ENCODE measurements around the gene PUSL1. TPM values are rescaled to one million over a fixed set of nuclear protein-coding genes. Genes with fewer than 3 reads are reported as not detected.
A peak's percentile ranks its signal among the peaks of the same experiment; 100 is the strongest.

The PUSL1 gene
- total and polyA plus RNA-seq, 2 experiments from 2014 or later, result 30.9 to 36.2 TPM

DNA sequence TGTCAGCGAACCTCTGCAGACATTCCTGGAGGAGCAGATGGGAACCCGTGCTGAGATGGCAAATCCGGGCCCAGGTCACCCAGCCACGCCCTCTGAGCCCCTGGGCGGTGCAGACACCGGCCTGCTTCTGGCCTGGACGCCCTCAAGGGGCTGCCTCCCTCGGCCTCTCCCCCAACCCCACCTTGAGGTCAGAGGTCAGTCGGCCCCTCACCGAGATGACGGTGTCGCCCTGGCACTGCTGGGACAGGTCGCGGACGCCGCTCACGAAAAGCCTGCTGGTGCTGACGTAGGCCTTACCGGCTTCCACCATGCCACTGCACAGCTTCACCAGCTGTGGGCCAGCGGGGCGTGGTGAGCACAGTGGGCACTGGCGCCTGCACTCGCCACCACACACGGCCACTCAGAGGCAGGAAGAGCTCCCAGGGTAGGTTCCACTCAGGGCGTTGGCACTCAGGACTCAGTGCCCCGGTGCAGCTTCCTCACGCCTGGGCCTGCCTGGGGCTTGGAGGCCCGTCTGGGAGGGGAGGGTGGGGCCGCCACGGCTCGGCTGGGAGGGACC is 5.4 kb upstream of the PUSL1 start:
- Histone ChIP-seq H3K4me1 (ENCODE audit: insufficient read depth) (peaks cover 22% of the 10 kb centered on the region), H3K4me3 (no peak overlapping the region), H2AFZ (no peak overlapping the region), H3K79me2 (ENCODE audit: insufficient read depth) (peaks cover 45% of the 10 kb centered on the region), H3K36me3 (ENCODE audit: low read depth) (no peaks in the 10 kb centered on the region), H4K20me1 (ENCODE audit: insufficient read depth) (no peaks in the 10 kb centered on the region), H3K9me3 (ENCODE audit: low read depth) (no peaks in the 10 kb centered on the region), H3K27me3 (replicated peaks; ENCODE audit: insufficient read depth) (no peaks in the 10 kb centered on the region), H3K9ac (no peak overlapping the region), H3K4me2 (ENCODE audit: unreplicated experiment) (no peak overlapping the region), H3K9me2 (ENCODE audit: insufficient read depth) (no peaks in the 10 kb centered on the region), H3F3A (ENCODE audit: insufficient read depth) (no peaks in the 10 kb centered on the region), H3K27ac (no peak overlapping the region)
- no peak for DNase-seq
- in situ Hi-C loops (cut with MboI), result no loop called here
- 81 to 87% methylated on average over 23 to 31 of the region's 31 CpGs for WGBS, 2 experiments (ENCODE audit: low coverage in 1 of 2, low lambda C conversion rate in 2 of 2, missing lambda C conversion rate in 2 of 2)
- no peak for TF ChIP-seq EZH2phosphoT487 (IDR thresholded peaks at IDR 0.05; ENCODE audit: insufficient read depth, low read depth)
- no peak for TF ChIP-seq EZH2 (IDR thresholded peaks at IDR 0.05; ENCODE audit: insufficient read depth, poor library complexity, severe bottlenecking)

DNA sequence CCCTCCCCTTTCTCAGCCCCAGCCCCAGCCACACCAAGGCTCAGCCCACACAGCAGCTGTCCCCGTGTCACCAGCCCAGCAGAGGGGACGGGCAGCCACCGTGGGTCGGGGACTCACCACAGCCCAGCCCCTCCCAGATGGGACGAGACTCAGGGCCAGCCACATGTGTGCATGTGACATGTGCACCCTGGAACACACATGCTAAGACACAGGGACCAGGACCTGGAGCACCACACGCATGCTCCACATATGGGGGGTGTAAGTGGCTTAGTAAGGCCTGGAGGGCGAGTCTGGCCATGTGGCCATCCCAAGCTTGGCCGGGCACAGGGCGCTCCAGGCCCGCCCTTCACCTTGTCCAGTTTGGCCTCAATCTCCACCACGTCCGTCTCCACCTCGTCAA is 4.7 kb upstream of the PUSL1 start:
- TF ChIP-seq EZH2phosphoT487 (IDR thresholded peaks at IDR 0.05; ENCODE audit: insufficient read depth, low read depth) (no peak), EZH2 (IDR thresholded peaks at IDR 0.05; ENCODE audit: insufficient read depth, poor library complexity, severe bottlenecking) (no peak)
- Histone ChIP-seq H2AFZ (no peak overlapping the region), H3K27me3 (replicated peaks; ENCODE audit: insufficient read depth) (no peaks in the 10 kb centered on the region), H3K79me2 (ENCODE audit: insufficient read depth) (peaks cover 45% of the 10 kb centered on the region), H3K27ac (no peak overlapping the region), H3K9ac (no peak overlapping the region), H3F3A (ENCODE audit: insufficient read depth) (no peaks in the 10 kb centered on the region), H3K4me2 (ENCODE audit: unreplicated experiment) (no peak overlapping the region), H3K9me3 (ENCODE audit: low read depth) (no peaks in the 10 kb centered on the region), H3K9me2 (ENCODE audit: insufficient read depth) (no peaks in the 10 kb centered on the region), H3K4me1 (ENCODE audit: insufficient read depth) (peaks cover 22% of the 10 kb centered on the region), H3K36me3 (ENCODE audit: low read depth) (no peaks in the 10 kb centered on the region), H4K20me1 (ENCODE audit: insufficient read depth) (no peaks in the 10 kb centered on the region), H3K4me3 (no peak overlapping the region)
- WGBS, 2 experiments (ENCODE audit: low coverage in 1 of 2, low lambda C conversion rate in 2 of 2, missing lambda C conversion rate in 2 of 2), result 71 to 78% methylated on average over 11 to 13 of the region's 13 CpGs
- in situ Hi-C loops (cut with MboI), result no loop called here
- no peak for DNase-seq

DNA sequence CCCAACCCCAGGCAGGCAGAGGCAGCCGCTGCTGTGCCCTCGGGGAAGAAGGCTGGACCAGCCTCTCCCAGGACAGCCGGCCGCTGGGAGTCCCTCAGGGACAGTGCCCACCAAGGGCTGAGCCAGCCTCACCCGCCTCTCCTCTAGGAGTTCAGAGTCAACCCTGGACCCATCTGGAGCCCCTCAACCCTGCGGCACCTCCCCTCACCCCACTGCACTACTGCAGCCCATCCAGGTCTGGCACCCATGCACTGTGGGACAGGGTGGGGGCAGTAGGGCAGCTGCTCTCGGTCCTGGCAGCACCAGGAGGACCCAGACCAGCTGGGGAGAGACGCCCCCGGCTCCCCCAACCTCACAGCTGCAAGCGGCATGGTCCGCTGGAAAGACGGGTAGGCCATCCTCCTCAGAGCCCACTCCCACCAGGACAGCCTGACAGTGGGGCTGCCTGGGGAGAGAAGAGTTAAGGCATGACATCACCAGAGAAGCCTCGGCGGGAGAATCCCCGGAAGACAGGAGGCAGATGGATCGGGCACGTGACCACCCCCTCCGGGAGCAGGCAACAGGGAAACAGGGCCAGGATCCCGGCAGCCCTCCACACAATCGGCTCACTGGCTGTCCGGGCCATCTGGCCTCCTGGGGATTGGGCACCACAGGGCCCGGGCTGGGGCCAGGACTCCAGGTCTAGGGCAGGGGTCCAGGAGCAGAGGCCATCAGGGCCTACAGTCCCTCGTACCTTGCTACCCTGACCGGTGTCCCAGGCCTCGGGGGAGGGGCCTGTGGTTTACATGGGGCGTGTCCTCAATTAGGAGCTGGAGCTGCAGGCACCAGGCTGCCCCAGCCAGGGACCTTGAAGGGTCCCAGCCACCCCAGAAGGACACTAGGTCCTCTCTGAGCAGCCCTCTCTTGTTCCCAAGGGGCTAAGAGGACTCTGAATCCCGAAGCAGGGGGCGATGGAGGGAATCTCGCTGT is 3.8 kb upstream of the PUSL1 start:
- peak; percentile 89 for DNase-seq
- no peaks in the 10 kb centered on the region for H4K20me1 ChIP-seq (ENCODE audit: insufficient read depth)

DNA sequence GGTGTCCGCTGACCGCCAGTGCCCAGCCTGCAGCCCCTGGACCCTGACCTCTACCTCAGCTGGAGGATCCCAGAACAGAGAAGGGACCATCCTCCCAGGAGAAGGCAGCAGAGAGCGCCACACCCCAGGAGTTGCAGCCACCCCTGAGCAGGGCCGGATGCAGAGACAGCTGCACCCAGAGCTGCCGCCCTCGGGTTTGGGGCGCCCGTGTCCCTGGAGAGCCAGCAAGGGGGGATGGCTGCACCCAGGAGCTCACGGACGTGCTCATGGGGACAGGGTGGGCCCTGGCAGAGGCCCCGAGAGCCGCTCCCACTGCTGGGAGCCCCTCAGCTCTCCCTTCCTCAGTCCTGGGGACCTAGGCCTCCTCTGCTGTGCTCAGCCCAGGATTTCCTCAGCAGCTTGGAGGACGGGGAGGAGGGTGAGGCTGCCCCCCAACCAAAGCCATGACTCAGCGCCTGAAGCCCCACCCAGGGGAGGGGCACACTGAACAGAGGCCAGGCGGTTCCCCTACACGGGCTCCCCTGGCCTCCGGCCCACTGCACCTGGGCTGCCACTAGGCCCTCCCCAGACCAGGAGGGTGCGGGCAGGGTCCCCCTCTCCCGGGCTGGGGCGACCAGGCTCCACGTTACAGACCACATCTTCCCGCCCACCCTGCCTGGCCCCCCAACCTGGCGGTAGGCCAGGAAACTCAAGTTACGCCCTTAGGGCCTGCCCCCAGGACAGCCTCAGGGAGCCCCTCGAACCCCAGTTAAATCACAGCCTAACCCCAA is 2.9 kb upstream of the PUSL1 start:
- H3K79me2 ChIP-seq (ENCODE audit: insufficient read depth), result peaks cover 62% of the 10 kb centered on the region
- H3K9ac ChIP-seq, result peak overlapping the region; percentile 97
- H2AFZ ChIP-seq, result no peak overlapping the region
- H3K4me1 ChIP-seq (ENCODE audit: insufficient read depth), result peaks cover 22% of the 10 kb centered on the region
- in situ Hi-C loops (cut with MboI), result no loop called here
- peak; percentile 86 for DNase-seq
- peak overlapping the region; percentile 85 for H3K4me2 ChIP-seq (ENCODE audit: unreplicated experiment)
- H3K9me2 ChIP-seq (ENCODE audit: insufficient read depth), result no peaks in the 10 kb centered on the region
- no peaks in the 10 kb centered on the region for H3K9me3 ChIP-seq (ENCODE audit: low read depth)
- peak overlapping the region; percentile 79 for H3K27ac ChIP-seq
- no peaks in the 10 kb centered on the region for H4K20me1 ChIP-seq (ENCODE audit: insufficient read depth)
- H3K4me3 ChIP-seq, result peak overlapping the region; percentile 99
- TF ChIP-seq EZH2phosphoT487 (IDR thresholded peaks at IDR 0.05; ENCODE audit: insufficient read depth, low read depth), result no peak
- no peak for TF ChIP-seq EZH2 (IDR thresholded peaks at IDR 0.05; ENCODE audit: insufficient read depth, poor library complexity, severe bottlenecking)
- H3F3A ChIP-seq (ENCODE audit: insufficient read depth), result no peaks in the 10 kb centered on the region
- H3K27me3 ChIP-seq (replicated peaks; ENCODE audit: insufficient read depth), result no peaks in the 10 kb centered on the region
- peaks cover 4% of the 10 kb centered on the region; the same call in 1 of the 2 replicates for H3K36me3 ChIP-seq (ENCODE audit: low read depth)
- WGBS, 2 experiments (ENCODE audit: low coverage in 1 of 2, low lambda C conversion rate in 2 of 2, missing lambda C conversion rate in 2 of 2), result 13 to 20% methylated on average over 16 to 23 of the region's 25 CpGs

More for the DNA sequence above, 3.8 kb upstream of the PUSL1 start:
- Histone ChIP-seq H3K36me3 (ENCODE audit: low read depth) (no peaks in the 10 kb centered on the region), H3K27ac (peak overlapping the region; percentile 79), H3K79me2 (ENCODE audit: insufficient read depth) (peaks cover 53% of the 10 kb centered on the region), H2AFZ (no peak overlapping the region), H3K9ac (peak overlapping the region; percentile 97), H3F3A (ENCODE audit: insufficient read depth) (no peaks in the 10 kb centered on the region), H3K9me2 (ENCODE audit: insufficient read depth) (no peaks in the 10 kb centered on the region), H3K4me3 (peak overlapping the region; percentile 99), H3K9me3 (ENCODE audit: low read depth) (no peaks in the 10 kb centered on the region), H3K27me3 (replicated peaks; ENCODE audit: insufficient read depth) (no peaks in the 10 kb centered on the region), H3K4me2 (ENCODE audit: unreplicated experiment) (peak overlapping the region; percentile 67), H3K4me1 (ENCODE audit: insufficient read depth) (peaks cover 22% of the 10 kb centered on the region)
- in situ Hi-C loops (cut with MboI), result no loop called here
- TF ChIP-seq EZH2 (IDR thresholded peaks at IDR 0.05; ENCODE audit: insufficient read depth, poor library complexity, severe bottlenecking) (no peak), EZH2phosphoT487 (IDR thresholded peaks at IDR 0.05; ENCODE audit: insufficient read depth, low read depth) (no peak)
- 8 to 9% methylated on average over 24 to 27 of the region's 29 CpGs for WGBS, 2 experiments (ENCODE audit: low coverage in 1 of 2, low lambda C conversion rate in 2 of 2, missing lambda C conversion rate in 2 of 2)
